GM12891 (cell line): ENCODE results near the gene SIK3.
"Not testable (repeated sequence)": the region's sequence is repeated elsewhere in the genome, so short reads cannot be mapped to it uniquely, and the experiment has no call there.

Experiments used
- POLR2A ChIP-seq: IDR thresholded peaks from 2 replicates; pipeline ENCODE4 v1.6.1; 2011; ENCODE audit warnings: low read depth, low read length, control low read depth
- POLR2AphosphoS5 ChIP-seq: IDR thresholded peaks from 2 replicates; pipeline ENCODE4 v1.6.1; 2011; ENCODE audit warnings: low read depth, low read length, control low read depth
- TAF1 ChIP-seq: IDR thresholded peaks from 2 replicates; pipeline ENCODE4 v1.6.1; 2011; ENCODE audit warnings: low read depth, low read length, control low read depth

GRCh38 chr11:117050121-117050520 lies 48.1 kb downstream of the SIK3 start:
- not testable (repeated sequence) for TF ChIP-seq POLR2A, POLR2AphosphoS5, TAF1
